ENCODE results near the gene POM121L2. TPM values are rescaled to one million over a fixed set of nuclear protein-coding genes. Genes with fewer than 3 reads are reported as not detected.
"Not testable (repeated sequence)": the region's sequence is repeated elsewhere in the genome, so short reads cannot be mapped to it uniquely, and the experiment has no call there.

Gene POM121L2
- total RNA-seq, 1 donor from 2014 or later: not detected

GRCh38 chr6:27268803-27269202 lies 43.3 kb downstream of the POM121L2 start:
- Mint-ChIP-seq H3K27ac (no peak overlapping the region), H3K27me3 (ENCODE audit: low read depth) (peaks cover 39% of the 10 kb centered on the region), H3K4me1 (ENCODE audit: low read depth) (peaks cover 3% of the 10 kb centered on the region), H3K9me3 (no peaks in the 10 kb centered on the region), H3K36me3 (ENCODE audit: low read depth) (no peaks in the 10 kb centered on the region), H3K4me3 (ENCODE audit: low read depth) (no peak overlapping the region)
- intact Hi-C loops (cut with micrococcal nuclease): no loop called here
- DNase-seq (ENCODE audit: low spot score): no peak

- Mint-ChIP-seq H3K4me3 (ENCODE audit: low read depth) (no peak overlapping the region), H3K9me3 (no peaks in the 10 kb centered on the region), H3K27ac (no peak overlapping the region), H3K4me1 (ENCODE audit: low read depth) (peaks cover 3% of the 10 kb centered on the region), H3K36me3 (ENCODE audit: low read depth) (no peaks in the 10 kb centered on the region), H3K27me3 (ENCODE audit: low read depth) (peaks cover 38% of the 10 kb centered on the region)
- intact Hi-C loops (cut with micrococcal nuclease): no loop called here
- DNase-seq (ENCODE audit: low spot score): no peak
Observed at GRCh38 chr6:27267857-27268434, 44.1 kb downstream of the POM121L2 start.

DNA sequence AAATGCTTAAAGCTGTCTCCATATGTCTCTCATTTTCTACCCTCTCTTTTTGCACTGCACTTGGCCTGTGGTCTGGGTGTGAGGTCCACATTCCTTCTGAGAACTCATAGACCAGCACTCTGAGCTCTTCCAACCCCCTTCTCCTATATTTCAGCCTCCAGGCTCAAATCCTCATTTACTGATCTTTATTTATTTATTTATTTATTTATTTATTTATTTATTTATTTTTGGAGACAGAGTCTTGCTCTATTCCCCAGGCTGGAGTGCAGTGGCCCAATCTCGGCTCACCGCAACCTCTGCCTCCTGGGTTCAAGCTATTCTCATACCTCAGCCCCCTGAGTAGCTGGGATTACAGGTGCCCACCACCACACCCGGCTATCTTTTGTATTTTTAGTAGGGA lies 45.1 kb downstream of the POM121L2 start:
- DNase-seq (ENCODE audit: low spot score); H3K36me3 Mint-ChIP-seq (ENCODE audit: low read depth); H3K27ac Mint-ChIP-seq; intact Hi-C loops (cut with micrococcal nuclease); H3K4me3 Mint-ChIP-seq (ENCODE audit: low read depth); H3K9me3 Mint-ChIP-seq; H3K4me1 Mint-ChIP-seq (ENCODE audit: low read depth): not testable (repeated sequence)
- H3K27me3 Mint-ChIP-seq (ENCODE audit: low read depth): peaks cover 40% of the 10 kb centered on the region

GRCh38 chr6:27263886-27264285 lies 48.2 kb downstream of the POM121L2 start:
- DNase-seq (ENCODE audit: low spot score): no peak
- Mint-ChIP-seq H3K27me3 (ENCODE audit: low read depth) (peaks cover 49% of the 10 kb centered on the region), H3K9me3 (no peaks in the 10 kb centered on the region), H3K4me1 (ENCODE audit: low read depth) (peaks cover 3% of the 10 kb centered on the region), H3K36me3 (ENCODE audit: low read depth) (no peaks in the 10 kb centered on the region), H3K27ac (no peak overlapping the region), H3K4me3 (ENCODE audit: low read depth) (no peak overlapping the region)
- intact Hi-C loops (cut with micrococcal nuclease): no loop called here

- Mint-ChIP-seq H3K27ac (no peak overlapping the region), H3K27me3 (ENCODE audit: low read depth) (peaks cover 49% of the 10 kb centered on the region), H3K9me3 (no peaks in the 10 kb centered on the region), H3K4me3 (ENCODE audit: low read depth) (no peak overlapping the region), H3K4me1 (ENCODE audit: low read depth) (no peaks in the 10 kb centered on the region), H3K36me3 (ENCODE audit: low read depth) (no peaks in the 10 kb centered on the region)
- intact Hi-C loops (cut with micrococcal nuclease): loop anchor here (2.0 kb wide), 1 partner anchor 18 kb away; no protein-coding TSS in a partner anchor
- DNase-seq (ENCODE audit: low spot score): no peak
Observed at GRCh38 chr6:27260836-27261375, 51.2 kb downstream of the POM121L2 start.

DNA sequence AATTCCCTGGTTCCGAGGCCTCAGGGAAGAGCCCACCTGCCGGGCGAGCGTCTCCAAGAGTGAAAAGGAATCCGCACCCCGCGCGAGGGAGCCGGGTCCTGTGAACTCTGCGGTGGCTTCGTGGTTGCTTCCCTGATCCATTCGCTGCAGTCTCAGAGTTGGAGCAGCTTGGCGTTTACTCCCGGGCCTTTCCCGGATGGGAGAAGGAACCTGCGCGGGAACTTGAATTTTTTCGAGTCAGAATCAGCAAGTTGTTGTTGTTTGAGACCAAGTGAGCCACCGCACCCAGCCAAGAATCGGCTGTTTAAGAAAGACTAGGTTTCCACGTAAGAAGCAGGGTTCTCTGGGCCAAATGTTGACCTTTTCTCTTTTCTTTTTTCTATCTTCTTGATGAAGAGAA lies 51.7 kb downstream of the POM121L2 start:
- H3K36me3 Mint-ChIP-seq (ENCODE audit: low read depth): no peaks in the 10 kb centered on the region
- no peak overlapping the region for H3K4me3 Mint-ChIP-seq (ENCODE audit: low read depth)
- H3K27me3 Mint-ChIP-seq (ENCODE audit: low read depth): peaks cover 54% of the 10 kb centered on the region

More for the DNA sequence above, 51.7 kb downstream of the POM121L2 start:
- intact Hi-C loops (cut with micrococcal nuclease): loop anchor here (2.0 kb wide), 1 partner anchor 18 kb away; no protein-coding TSS in a partner anchor
- no peak for DNase-seq (ENCODE audit: low spot score)
- H3K9me3 Mint-ChIP-seq: no peaks in the 10 kb centered on the region
- H3K4me1 Mint-ChIP-seq (ENCODE audit: low read depth): no peaks in the 10 kb centered on the region
- H3K27ac Mint-ChIP-seq: no peak overlapping the region

Other genes starting within 250 kb of the POM121L2 start
- gene PRSS16, start 64.6 kb downstream of the POM121L2 start, total RNA-seq: 0.55 and 0.57 TPM in 2 replicates
- gene ZNF391, start 76.5 kb upstream of the POM121L2 start, total RNA-seq: 0.44 and 0.82 TPM in 2 replicates
- 8.4 and 9.2 TPM in 2 replicates for gene ZNF184, start 160.8 kb upstream of the POM121L2 start, total RNA-seq